HEK293 (cell line): ENCODE data around the gene TRIM22.

Experiments
- ZNF121 ChIP-seq: fragments of 450-650 bp; formaldehyde crosslinking; IDR thresholded peaks from 2 replicates; pipeline ENCODE4 v1.5.1; 2016; ENCODE audit warnings: missing biosample characterization, missing genetic modification characterization
- ZNF211 ChIP-seq: fragments of 450-650 bp; formaldehyde crosslinking; IDR thresholded peaks from 2 replicates; pipeline ENCODE4 v1.5.1; 2016; ENCODE audit warnings: low read depth, missing biosample characterization, missing genetic modification characterization
- TF ChIP-seq, protein P1 (sequence below): IDR thresholded peaks from 2 replicates; pipeline ENCODE4 v1.6.1; 2011; ENCODE audit warnings: mild to moderate bottlenecking, low read depth, low read length, borderline replicate concordance

DNA sequence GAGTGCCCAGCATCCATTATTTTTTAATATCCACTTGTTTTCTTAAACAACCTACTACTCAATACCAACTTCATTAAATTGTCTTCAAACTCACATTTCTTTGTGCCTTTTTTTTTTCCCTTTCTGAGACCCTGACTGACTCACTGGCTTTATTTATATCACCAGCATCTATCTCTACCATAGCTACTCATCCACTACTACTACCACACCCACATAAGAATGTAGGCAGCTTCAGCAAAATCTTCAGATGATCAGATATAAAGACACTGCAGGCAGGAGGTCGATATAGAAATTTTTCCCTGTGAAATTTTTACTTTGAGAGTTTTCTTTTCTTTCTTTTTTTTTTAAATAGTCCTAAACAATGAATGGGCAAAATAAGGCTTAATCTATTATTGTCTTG is 48.8 kb downstream of the TRIM22 start:
- TF ChIP-seq, protein P1, sequence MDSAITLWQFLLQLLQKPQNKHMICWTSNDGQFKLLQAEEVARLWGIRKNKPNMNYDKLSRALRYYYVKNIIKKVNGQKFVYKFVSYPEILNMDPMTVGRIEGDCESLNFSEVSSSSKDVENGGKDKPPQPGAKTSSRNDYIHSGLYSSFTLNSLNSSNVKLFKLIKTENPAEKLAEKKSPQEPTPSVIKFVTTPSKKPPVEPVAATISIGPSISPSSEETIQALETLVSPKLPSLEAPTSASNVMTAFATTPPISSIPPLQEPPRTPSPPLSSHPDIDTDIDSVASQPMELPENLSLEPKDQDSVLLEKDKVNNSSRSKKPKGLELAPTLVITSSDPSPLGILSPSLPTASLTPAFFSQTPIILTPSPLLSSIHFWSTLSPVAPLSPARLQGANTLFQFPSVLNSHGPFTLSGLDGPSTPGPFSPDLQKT = no peak
- TF ChIP-seq ZNF211 (tag by site-specific recombination) = no peak
- no peak for TF ChIP-seq ZNF121 (tag by site-specific recombination)
